GOT3 (cell line): ENCODE measurements around the gene PAGE2B.
"Not testable (repeated sequence)": the region's sequence is repeated elsewhere in the genome, so short reads cannot be mapped to it uniquely, and the experiment has no call there.

Source experiments
- DNase-seq: peaks from one replicate; lab custom pipeline; 2025; ENCODE audit warnings: mixed read lengths; lab: John Stamatoyannopoulos, UW

Gene PAGE2B

DNA sequence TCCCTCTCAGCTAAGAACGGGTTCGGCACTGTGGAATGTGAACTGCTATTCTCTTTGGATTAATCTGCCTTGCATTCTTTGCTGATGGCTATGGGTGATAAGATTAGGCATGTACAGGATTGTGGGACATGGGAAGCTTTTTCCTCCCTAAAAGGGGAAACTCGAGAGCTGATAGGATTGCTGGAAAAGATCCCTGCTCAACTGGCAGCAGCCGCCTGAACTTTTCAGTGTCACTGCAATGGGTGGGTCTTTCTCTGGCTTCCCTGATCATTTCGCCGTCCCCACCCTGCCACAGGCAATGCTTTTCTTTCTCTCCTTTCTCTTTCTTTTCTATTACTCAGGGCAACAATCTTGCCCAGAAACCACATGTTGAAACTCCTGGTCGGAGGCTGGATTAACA is 34.5 kb downstream of the PAGE2B start:
- no peak for DNase-seq

DNA sequence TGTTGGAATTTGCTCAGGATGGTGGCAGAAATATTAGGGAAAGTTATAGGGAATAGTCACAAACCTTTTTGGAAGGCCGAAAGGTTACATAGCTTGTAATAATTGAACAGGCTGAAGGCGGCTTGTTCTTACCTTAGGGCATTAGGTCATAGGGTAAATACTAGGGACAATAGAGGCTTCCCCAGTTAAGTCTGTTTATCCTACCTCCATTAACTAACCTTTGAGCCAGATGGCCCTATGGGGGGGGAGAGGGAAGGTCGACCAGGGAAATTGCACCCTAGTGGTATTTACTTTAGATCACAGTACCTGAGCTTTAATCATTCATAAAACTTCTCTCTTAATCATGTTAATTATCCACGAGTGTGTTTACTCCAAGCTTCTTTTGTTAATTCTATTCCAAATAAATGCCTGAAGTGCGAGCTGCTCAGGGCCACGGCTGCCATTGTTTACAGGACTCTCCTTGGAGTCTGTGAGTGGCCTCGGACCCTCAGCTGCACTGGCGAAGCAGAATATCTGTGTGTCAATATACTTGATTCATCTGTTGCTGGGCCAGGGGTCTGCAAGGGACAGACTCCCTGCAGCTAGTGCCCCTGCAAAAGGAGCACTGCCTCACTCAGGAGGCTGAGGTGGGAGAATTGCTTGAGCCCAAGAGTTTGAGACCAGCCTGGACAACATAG is 36.9 kb downstream of the PAGE2B start:
- DNase-seq: no peak

DNA sequence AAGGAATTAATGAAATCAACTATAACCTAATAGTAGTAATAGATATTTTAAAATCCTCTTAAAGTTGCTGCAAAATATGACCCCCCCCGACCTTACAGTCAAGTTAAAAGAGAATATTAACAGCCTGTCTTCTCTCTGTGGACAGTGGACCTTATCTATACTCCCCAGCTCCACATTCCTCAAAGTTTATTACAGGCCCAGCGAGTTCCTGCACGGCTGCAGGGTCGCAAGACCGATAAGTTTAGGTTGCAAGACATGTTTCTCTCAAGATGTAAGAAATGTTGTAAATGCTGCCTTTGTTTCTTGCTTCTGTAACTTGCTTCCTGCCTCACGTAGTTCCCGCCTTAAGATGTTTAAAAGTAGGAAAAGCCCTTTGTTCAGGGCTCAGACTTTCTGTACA is 41.8 kb downstream of the PAGE2B start:
- not testable (repeated sequence) for DNase-seq

DNA sequence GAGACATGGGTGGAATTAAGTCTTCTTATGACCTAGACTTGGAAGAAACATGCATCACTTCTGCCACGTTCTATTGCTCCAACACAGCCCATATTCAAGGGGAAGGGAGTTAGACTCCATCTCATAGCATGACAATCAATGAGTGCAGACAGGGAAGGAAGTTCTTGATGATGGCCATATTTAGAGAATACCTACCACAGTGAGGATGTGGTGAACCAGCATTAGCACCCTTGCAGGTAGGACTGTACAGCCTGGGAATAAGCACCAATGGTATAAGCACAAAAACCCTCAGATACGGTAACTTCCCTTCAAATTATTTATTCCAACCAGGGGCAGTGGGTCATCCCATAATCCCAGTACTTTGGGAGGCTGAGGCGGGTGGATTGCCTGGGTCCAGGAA is 43.7 kb downstream of the PAGE2B start:
- no peak for DNase-seq

DNA sequence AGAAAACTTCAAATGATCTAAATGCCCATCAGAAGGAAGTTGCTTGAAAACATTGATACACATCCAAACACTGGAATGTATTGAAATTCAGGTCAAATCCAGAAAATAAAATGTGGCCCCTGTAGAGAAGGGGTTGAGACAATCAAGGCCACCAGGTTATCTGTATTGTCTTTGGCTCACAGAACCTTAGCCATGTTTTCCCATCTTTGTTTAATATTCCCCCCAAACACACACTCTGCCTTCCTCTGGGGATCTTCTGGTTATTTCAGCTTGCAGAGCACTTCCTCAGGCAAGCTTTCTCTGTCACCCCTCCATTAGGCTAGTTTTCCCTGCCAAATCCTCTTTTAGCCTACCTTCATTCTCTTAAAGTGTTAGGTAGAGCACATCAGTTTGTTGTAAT is 44.4 kb downstream of the PAGE2B start:
- no peak for DNase-seq

DNA sequence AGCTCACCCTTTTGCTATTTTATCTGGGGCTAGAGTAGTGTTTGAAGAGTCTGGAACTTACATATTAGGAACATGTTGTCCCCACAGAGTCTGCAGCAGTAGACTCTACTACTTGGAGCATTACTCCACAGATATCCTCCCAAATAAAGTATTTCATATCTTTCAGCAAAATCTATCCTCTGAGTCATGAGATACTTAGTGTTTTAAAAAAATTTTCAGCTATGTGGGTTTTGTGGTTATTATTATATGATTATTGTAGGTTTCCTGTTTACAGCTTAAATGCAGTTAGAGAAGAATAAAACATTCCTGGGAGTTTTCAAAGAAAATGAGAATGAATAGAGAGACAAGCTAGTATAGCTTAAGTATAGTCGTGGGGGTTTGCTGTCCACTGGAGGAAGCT is 44.9 kb downstream of the PAGE2B start:
- no peak for DNase-seq

DNA sequence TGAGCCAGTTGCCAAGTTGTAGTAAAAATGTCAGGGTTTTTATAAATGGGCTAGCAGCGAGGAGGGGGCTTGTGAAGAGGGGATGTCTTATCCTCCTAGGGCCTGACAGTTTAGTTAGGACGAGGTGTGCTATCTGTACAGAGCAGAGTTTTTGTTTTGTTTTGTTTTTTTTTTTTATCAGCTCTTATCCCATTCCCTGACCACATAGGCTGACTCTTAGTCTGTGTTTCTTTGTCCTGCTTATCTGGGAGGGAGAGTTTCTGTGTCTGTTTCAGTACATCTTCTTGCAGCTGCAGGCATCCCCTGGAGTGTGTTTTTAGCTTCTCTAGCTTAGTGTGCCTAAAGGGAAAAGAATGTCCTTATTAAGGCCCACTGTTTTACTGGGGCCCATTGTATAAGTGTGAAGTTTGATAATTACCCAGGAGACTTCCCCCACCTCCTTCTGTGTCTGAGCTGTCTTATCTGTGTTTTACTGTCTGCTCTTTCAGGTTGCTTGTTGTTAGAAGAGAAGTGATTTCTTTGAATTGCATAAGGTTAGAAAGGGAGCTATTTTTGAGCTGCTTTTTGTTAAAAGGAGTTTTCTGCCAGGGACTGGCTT is 46.0 kb downstream of the PAGE2B start:
- no peak for DNase-seq

DNA sequence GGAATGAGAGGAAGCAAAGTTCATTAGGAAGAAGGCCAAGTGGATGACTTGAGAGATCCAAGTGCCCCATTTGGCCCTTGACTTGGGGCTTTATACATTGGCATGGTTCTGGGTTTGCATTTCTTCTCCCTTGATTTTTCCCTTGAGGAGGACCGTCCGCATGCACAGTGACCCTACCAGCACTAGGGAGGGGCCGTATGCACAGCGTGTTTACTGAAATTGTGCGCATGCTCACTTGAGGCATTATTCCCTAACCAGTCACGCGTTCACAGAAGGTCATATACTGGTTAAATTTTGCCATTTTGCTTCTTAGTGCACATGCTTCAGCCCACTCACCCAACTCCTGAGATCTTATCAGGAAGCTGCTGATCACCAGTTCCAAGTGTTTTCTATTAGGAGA is 49.1 kb downstream of the PAGE2B start:
- no peak for DNase-seq

DNA sequence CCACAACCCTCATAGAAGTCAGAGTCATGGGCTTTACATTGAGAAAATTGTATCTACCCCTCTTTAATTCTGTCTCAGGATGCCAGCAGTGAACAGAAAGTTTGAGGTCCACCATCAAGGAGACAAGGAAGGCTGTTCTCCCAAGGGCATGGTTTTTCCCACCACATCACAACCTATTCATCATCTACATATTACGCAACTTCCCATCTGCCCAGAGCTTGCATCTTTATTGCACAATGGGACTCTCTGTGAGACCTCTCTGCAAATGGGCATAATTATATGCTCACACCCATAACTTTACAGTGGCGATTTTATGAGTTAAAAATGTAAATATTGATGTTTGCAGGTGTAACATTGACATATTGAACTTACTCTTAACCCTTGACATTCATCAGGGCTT is 52.9 kb downstream of the PAGE2B start:
- no peak for DNase-seq
